ENCODE measurements around the gene RAP1GAP. TPM values are rescaled to one million over a fixed set of nuclear protein-coding genes. Genes with fewer than 3 reads are reported as not detected.

Gene RAP1GAP
- total RNA-seq, 4 donors from 2014 or later = 14.1 to 37.4 (median 28.8) TPM

DNA sequence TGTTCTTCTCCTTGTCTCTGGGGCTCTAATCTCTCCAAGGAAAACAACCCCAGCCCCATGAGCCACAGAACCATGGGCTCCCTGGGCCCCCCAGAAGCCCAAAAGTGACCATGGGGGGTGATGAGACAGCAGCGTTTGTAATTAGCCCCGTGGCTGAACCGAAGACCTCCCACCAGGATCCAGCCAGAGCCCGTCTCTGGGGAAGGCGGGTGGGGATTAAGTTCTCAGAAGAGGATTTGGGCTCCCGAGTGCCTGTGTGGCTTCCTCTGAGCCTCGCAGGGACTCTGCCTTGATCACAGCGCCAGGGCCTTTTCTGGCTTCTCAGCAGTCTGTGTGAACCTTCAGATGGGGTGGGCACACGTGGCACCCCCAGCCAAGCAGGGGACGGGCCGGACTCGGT lies 82.9 kb downstream of the RAP1GAP start:
- no peak overlapping the region for H3K4me3 ChIP-seq
- no peaks in the 10 kb centered on the region for H3K36me3 ChIP-seq
- DNase-seq = no peak
- H3K27me3 ChIP-seq = peaks cover 16% of the 10 kb centered on the region
- no peak overlapping the region for H3K27ac ChIP-seq
- H3K9me3 ChIP-seq = no peaks in the 10 kb centered on the region
- intact Hi-C loops (cut with DNase I; ENCODE audit: low total_unique reads) (no loop called here), in situ Hi-C loops (cut with MboI; ENCODE audit: low pct_ligation_motif_present in 1 of 4, low pct_unique_long_range_greater_than_20kb in 1 of 4, low sequenced_read_pairs in 3 of 4) (no loop called here)
- TF ChIP-seq POLR2A (IDR thresholded peaks at IDR 0.05) = no peak
- TF ChIP-seq, protein P1, sequence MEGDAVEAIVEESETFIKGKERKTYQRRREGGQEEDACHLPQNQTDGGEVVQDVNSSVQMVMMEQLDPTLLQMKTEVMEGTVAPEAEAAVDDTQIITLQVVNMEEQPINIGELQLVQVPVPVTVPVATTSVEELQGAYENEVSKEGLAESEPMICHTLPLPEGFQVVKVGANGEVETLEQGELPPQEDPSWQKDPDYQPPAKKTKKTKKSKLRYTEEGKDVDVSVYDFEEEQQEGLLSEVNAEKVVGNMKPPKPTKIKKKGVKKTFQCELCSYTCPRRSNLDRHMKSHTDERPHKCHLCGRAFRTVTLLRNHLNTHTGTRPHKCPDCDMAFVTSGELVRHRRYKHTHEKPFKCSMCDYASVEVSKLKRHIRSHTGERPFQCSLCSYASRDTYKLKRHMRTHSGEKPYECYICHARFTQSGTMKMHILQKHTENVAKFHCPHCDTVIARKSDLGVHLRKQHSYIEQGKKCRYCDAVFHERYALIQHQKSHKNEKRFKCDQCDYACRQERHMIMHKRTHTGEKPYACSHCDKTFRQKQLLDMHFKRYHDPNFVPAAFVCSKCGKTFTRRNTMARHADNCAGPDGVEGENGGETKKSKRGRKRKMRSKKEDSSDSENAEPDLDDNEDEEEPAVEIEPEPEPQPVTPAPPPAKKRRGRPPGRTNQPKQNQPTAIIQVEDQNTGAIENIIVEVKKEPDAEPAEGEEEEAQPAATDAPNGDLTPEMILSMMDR (IDR thresholded peaks at IDR 0.05) = no peak
- no peak for TF ChIP-seq EP300 (IDR thresholded peaks at IDR 0.05; ENCODE audit: low read depth)
- TF ChIP-seq POLR2AphosphoS5 (IDR thresholded peaks at IDR 0.05) = no peak
- WGBS, 2 donors (ENCODE audit: low coverage in 1 of 2) = 52% methylated on average over 8 of the region's 12 CpGs; no CpG with 5 or more reads in 1 of the 2 donors
- peaks cover 0 to 18% (median 3%) of the 10 kb centered on the region in 4 donors for H3K4me1 ChIP-seq

DNA sequence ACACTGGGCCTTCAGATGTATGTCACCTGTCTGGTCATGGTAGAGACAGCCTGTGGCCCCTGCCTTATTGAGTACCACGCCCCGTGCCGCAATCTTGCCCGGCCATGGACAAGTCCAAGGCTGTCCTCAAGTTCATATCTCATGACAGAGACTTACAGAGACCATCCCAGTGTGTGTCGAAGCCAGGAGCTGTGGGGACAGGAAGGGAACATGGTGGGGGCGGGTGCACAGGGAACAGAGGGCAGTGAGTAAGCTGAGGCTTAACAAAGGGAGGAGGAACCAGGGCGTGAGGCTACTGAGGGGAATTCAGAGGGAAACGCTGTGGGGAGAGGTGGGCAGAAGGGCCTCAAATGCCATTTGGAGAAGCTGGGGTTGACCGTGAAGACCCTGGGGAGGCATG lies 84.1 kb downstream of the RAP1GAP start:
- intact Hi-C loops (cut with DNase I; ENCODE audit: low total_unique reads) = no loop called here
- H3K4me1 ChIP-seq = peaks cover 0 to 9% (median 3%) of the 10 kb centered on the region in 4 donors
- 38 to 68% methylated on average over 2 to 9 of the region's 9 CpGs for WGBS, 2 donors (ENCODE audit: low coverage in 1 of 2)
- H3K27me3 ChIP-seq = peaks cover 4% of the 10 kb centered on the region
- no peak overlapping the region for H3K4me3 ChIP-seq
- no peaks in the 10 kb centered on the region for H3K9me3 ChIP-seq
- no peak for TF ChIP-seq POLR2A (IDR thresholded peaks at IDR 0.05)
- no peak for TF ChIP-seq EP300 (IDR thresholded peaks at IDR 0.05; ENCODE audit: low read depth)
- no peak for TF ChIP-seq POLR2AphosphoS5 (IDR thresholded peaks at IDR 0.05)
- TF ChIP-seq, protein P1 (IDR thresholded peaks at IDR 0.05) = no peak
- in situ Hi-C loops (cut with MboI; ENCODE audit: low pct_ligation_motif_present in 1 of 4, low pct_unique_long_range_greater_than_20kb in 1 of 4, low sequenced_read_pairs in 3 of 4) = no loop called here
- no peaks in the 10 kb centered on the region for H3K36me3 ChIP-seq
- DNase-seq = no peak
- no peak overlapping the region for H3K27ac ChIP-seq

DNA sequence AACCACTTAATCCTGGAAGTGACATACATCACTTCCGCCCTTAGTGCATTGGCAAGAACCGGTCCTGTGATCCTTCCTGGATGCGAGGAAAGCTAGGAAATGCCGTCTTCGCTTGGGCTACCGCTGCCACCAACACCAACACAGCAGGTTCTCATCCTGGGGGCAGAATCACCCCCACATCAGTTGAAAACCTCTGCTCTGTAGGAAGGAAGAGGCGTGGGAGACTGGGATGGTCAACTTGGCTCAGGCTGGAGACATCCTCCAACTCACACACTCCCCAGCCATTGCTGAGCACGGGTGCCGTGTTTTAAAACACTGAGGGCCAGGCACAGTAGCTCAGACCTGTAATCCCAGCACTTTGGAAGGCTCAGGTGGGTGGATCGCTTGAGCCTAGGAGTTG lies 85.1 kb downstream of the RAP1GAP start:
- TF ChIP-seq, protein P1 (IDR thresholded peaks at IDR 0.05) = no peak
- TF ChIP-seq POLR2AphosphoS5 (IDR thresholded peaks at IDR 0.05) (no peak), EP300 (IDR thresholded peaks at IDR 0.05; ENCODE audit: low read depth) (no peak), POLR2A (IDR thresholded peaks at IDR 0.05) (no peak)
- Histone ChIP-seq H3K36me3 (no peaks in the 10 kb centered on the region), H3K4me1 (peaks cover 0 to 8% (median 3%) of the 10 kb centered on the region in 4 donors), H3K9me3 (no peaks in the 10 kb centered on the region), H3K27me3 (no peaks in the 10 kb centered on the region), H3K27ac (no peak overlapping the region), H3K4me3 (no peak overlapping the region)
- intact Hi-C loops (cut with DNase I; ENCODE audit: low total_unique reads) (no loop called here), in situ Hi-C loops (cut with MboI; ENCODE audit: low pct_ligation_motif_present in 1 of 4, low pct_unique_long_range_greater_than_20kb in 1 of 4, low sequenced_read_pairs in 3 of 4) (no loop called here)
- WGBS, 2 donors (ENCODE audit: low coverage in 1 of 2) = 75 to 83% methylated on average over 1 to 10 of the region's 10 CpGs
- no peak for DNase-seq

DNA sequence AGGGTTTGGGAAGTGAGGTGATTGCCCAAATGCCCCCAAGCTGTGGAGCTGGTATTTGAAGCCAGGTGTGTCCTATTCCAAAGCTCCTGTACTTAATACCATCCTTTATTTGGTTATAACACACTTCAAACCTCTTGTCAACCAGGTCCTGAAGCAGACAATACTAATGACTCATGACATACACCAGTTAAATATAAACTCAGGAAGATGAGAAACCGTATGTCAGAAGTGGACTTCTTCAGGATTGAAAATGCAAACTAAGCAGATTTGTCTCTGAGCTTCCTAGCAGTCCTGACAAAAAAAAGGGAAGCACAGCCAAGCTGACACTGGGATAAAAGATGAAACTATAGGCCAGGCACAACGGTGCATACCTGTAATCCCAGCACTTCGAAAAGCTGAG lies 89.4 kb downstream of the RAP1GAP start:
- Histone ChIP-seq H3K36me3 (no peaks in the 10 kb centered on the region), H3K27ac (no peak overlapping the region), H3K27me3 (peaks cover under 1% of the 10 kb centered on the region), H3K4me3 (no peak overlapping the region), H3K9me3 (no peaks in the 10 kb centered on the region), H3K4me1 (no peaks in the 10 kb centered on the region)
- no peak for TF ChIP-seq EP300 (IDR thresholded peaks at IDR 0.05; ENCODE audit: low read depth)
- TF ChIP-seq POLR2A (IDR thresholded peaks at IDR 0.05) = no peak
- intact Hi-C loops (cut with DNase I; ENCODE audit: low total_unique reads) (no loop called here), in situ Hi-C loops (cut with MboI; ENCODE audit: low pct_ligation_motif_present in 1 of 4, low pct_unique_long_range_greater_than_20kb in 1 of 4, low sequenced_read_pairs in 3 of 4) (no loop called here)
- 17 to 50% methylated on average over 1 to 3 of the region's 3 CpGs for WGBS, 2 donors (ENCODE audit: low coverage in 1 of 2)
- DNase-seq = no peak

DNA sequence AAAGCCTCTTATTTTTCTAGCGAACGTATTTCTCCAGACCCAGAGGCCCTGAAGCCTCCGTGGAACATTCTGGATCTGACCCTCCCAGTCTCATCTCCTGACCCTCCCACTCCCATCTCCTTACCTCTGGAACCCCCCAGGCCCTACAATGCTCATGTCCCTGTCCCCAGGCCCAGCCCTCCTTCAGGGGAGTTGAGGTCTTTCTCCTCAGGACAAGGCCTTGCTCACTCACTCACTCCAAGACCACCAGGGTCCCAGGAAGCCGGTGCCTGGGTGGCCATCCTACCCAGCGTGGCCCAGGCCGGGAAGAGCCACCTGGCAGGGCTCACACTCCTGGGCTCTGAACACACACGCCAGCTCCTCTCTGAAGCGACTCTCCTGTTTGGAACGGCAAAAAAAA lies 91.2 kb downstream of the RAP1GAP start:
- 83 to 91% methylated on average over 5 to 9 of the region's 9 CpGs for WGBS, 2 donors (ENCODE audit: low coverage in 1 of 2)
- Histone ChIP-seq H3K9me3 (no peaks in the 10 kb centered on the region), H3K27ac (no peak overlapping the region), H3K4me1 (peaks cover 0 to 12% (median 3%) of the 10 kb centered on the region in 4 donors), H3K36me3 (no peaks in the 10 kb centered on the region), H3K27me3 (peaks cover 4% of the 10 kb centered on the region), H3K4me3 (no peak overlapping the region)
- TF ChIP-seq POLR2AphosphoS5 (IDR thresholded peaks at IDR 0.05) (no peak), EP300 (IDR thresholded peaks at IDR 0.05; ENCODE audit: low read depth) (no peak), POLR2A (IDR thresholded peaks at IDR 0.05) (no peak)
- TF ChIP-seq, protein P1 (IDR thresholded peaks at IDR 0.05) = no peak
- no peak for DNase-seq
- intact Hi-C loops (cut with DNase I; ENCODE audit: low total_unique reads) = no loop called here
- in situ Hi-C loops (cut with MboI; ENCODE audit: low pct_ligation_motif_present in 1 of 4, low pct_unique_long_range_greater_than_20kb in 1 of 4, low sequenced_read_pairs in 3 of 4) = no loop called here

Measured in transverse colon (tissue), 4 donors.